GM18861 (cell line): ENCODE results near the gene DUS4L.
"Not testable (repeated sequence)": the region's sequence is repeated elsewhere in the genome, so short reads cannot be mapped to it uniquely, and the experiment has no call there.

Experiments
- ATAC-seq: cut with Tn5 transposase; IDR thresholded peaks from one replicate; pipeline ENCODE4 v1.9.1; 2021; ENCODE audit not compliant: unreplicated experiment

DUS4L gene, protein sequence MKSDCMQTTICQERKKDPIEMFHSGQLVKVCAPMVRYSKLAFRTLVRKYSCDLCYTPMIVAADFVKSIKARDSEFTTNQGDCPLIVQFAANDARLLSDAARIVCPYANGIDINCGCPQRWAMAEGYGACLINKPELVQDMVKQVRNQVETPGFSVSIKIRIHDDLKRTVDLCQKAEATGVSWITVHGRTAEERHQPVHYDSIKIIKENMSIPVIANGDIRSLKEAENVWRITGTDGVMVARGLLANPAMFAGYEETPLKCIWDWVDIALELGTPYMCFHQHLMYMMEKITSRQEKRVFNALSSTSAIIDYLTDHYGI

DNA sequence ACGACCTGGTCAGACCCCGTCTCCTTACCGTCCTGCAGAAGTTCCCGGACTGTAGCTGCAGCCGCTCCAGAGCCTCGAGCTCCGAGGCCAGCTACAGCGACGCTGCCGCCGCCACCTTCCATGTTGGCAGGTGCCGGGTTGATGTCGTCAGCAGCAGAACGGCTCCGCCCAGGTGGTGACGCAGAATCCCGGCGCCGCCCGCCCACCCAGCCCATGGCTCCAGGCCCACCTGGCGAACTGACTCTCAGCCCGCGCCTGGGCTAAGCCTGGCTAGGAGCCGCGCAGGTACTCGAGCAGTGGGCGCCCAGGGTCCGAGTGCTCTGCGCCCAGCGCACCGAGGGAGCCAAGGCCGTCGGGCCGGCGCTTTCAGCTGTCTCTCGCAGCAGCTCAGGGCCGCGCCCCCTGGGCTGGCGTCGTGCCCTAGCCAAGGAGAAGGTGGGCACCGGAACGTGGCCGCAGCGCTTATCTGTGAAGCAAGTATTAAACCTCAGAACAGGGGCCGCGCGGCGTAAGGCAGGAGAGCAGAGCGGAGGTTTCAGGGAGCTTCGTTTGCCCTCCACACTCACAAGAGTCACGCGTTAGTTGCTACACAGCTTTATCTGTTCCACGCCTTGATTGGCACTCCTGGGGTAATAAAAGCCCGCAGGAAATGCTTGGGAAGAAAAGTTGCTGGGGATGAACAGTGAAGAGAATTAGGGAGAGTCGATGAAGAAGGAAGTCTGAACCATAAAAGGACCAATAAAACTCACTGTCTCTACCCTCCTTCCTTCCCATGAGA is at the start of gene DUS4L, which contains the start of gene COG5:
TSS of gene DUS4L (plus strand) at position 197 of the 778 bp plus-strand sequence. CDS start 3,100 bp downstream, outside the sequence.
TSS of gene COG5 (minus strand) at position 146 of the 778 bp plus-strand sequence. CDS start at position 122, 24 bp downstream.
- ATAC-seq = peak; percentile 93

DNA sequence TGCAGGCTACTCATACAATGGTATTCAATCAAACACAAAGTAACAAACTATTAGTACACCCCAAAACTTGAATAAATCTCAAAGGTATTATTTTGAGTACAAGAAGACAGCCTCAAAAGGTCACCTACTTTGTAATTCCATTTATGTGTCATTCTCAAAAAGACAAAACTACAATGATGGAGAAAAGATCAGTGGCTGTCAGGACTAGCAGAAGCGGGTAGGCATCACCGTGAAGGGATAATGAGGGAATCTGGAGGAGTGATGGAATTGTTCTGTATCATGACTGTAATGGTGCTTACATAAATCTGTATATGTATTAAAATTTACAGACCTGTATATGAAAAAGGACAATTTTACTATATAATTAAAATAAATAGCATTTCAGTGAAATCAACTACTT is 37.1 kb upstream of the DUS4L start:
- ATAC-seq = no peak

DNA sequence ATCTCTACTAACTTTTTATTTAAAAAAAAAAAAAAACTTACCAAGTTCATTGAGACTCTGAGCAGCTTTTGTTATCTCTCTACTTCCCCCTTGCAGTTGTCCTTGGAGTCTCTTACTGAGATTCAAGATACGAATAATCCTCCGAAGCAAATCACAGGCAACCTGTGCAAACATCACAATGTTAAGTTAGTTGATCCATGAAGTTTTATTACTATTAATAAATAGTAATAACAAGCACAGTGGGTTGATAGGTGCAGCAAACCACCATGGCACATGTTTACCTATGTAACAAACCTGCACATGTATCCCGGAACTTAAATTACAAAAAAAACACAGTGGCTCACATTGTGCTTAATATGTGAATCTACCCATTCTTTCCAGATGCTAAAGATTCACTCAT is 36.6 kb upstream of the DUS4L start:
- no peak for ATAC-seq

DNA sequence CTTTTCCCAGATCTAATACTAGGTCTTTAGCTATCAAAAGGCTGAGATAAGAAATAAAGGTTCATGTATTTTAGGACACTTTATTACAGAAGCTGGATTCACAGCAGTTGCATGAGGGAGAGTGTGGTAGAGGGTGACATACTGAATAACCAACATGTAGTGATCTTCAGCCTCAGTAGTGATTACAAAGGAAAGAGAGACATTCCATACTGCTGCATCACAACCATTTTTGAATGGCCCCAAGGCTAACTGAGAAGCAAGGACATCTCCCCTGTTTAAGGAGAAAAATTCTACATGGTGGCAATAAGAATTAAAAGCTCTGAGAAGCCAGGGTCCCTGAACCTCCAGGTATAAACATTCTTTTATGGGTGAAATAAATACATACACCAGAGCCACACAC is 35.3 kb upstream of the DUS4L start:
- no peak for ATAC-seq

DNA sequence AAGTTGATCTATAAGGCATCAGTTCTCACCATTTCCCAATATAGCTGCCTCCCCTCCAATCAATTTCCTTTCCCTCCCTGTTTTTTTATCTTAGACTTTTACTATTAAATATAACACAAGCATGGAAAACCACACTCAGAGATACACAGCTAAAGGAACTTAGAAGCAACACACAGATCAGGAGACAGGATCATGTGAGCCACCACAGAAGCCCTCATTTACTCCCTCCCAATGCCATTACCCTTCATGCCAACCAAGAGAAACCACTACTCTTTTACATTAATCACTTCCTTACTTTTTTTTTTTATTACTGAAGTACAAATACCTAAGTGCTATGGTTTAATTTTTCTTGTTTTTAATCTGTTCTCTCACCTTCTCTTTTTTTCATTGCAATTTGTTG is 33.0 kb upstream of the DUS4L start:
- no peak for ATAC-seq

DNA sequence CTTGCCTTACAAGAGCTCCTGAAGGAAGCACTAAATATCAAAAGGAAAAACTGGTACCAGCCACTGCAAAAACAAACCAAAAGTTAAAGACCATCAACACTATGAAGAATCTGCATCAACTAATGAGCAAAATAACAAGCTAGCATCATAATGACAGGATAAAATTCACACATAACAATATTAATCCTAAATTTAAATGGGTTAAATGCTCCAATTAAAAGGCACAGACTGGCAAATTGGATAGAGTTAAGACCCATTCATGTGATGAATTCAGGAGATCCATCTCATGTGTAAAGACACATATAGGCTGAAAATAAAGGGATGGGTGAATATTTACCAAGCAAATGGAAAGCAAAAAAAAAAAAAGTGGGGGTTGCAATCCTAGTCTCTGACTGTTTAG is 29.6 kb upstream of the DUS4L start:
- ATAC-seq = no peak

DNA sequence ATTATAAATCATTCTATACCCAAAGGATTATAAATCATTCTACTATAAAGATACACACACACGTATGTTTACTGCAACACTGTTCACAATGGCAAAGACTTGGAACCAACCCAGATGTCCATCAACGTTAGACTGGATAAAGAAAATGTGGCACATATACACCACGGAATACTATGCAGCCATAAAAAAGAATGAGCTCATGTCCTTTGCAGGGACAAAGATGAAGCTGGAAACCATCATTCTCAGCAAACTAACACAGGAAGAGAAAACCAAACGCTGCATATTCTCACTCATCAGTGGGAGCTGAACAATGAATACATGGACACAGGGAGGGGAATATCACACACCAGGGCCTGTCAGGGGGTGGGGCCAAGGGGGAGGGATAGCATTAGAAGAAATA is 26.5 kb upstream of the DUS4L start:
- ATAC-seq = not testable (repeated sequence)

DNA sequence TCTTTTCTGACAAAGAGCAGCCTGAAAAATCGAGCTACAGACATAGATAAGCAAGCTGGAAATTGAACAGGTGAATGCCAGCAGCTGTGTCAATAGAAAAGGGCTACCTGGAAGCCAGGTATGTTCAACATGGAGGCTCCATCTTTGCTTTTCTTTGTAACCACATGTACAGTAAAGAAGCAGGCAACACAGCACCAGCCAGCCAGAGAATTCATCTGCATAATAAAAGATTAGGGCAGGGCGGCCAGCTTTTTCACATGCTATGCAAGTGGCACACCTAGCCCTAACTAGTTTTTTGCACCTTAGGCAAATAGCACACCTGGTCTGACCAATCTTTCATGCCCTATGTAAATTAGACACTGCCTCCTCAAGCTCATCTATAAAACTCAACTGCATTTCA is 25.8 kb upstream of the DUS4L start:
- ATAC-seq = no peak

DNA sequence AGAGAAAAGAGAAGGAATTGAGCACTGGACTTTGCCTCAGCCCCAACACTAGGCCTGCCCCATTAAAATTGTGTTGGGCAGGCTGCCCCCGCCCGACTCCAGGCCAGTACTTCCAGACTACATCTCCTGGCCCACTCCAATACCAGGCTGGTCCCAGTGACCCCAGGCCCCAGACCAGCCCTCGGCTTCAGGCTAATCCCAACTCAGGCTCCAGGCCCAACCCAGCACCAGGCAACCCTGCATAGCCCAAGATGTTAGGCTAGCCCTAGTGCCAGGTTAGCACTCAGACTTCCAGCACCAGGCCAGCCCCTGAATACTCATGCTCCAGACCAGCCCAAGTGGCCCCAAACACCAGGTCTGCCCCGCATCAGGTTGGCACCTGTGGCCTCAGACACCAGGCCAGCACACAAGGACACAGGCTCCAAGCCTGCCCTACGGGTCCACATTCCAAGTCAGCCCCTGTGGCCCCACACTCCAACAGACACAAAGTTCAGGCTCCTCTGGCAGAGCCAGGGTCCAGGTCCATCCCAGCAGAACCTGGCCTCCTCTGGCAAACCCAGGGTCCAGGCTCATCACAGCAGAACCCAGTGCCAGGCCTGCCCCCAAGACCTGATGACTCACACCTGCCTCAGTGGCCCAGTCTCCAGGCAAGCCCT is 20.3 kb upstream of the DUS4L start:
- no peak for ATAC-seq

DNA sequence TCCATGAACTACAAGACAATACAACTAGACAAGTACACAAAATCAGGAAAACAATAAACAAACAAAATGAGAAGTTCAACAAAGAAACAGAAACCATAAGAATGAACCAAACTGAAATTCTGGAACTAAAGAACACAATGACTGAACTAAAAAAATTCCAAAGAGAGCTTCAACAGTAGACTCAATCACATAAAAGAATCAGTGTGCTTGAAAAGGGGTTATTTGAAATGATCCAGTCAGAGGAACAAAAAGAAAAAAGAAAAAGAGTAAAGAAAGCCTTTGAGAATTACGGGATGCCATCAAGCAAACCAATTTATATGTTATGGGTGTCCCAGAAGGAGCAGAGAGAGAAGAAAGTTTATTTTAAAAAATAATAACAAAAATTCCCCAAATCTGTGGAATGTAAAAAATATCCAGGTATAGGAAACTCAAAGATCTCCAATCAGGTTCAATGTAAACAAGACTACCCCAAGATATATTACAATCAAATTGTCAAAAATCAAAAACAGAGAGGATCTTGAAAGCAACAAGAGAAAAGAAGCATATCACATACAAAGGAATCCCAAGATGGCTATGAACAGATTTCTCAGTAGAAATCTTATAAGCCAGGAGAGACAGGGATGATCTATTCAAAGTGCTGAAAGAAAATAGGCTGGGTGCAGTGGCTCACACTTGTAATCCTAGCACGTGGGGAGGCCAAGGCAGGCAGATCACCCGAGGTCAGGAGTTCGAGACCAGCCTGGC is 18.8 kb upstream of the DUS4L start:
- ATAC-seq = no peak

DNA sequence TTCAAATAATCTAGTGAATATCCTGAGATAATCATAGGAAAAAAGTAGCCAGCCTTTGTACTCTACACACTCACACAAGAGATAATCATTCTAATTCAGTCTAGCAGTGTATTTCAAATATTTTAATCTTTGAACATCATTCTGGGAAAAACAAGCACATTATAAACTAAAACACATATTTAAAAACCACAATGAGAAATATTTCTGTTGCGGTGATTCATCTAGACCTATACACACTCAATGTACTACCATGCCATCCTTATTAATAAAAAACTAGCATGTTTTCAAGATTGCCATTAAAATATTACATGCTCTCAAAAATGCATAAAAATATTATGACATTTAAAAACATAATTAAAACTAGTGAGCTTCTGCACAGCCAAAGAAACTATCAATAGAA is 11.8 kb upstream of the DUS4L start:
- ATAC-seq = no peak

DNA sequence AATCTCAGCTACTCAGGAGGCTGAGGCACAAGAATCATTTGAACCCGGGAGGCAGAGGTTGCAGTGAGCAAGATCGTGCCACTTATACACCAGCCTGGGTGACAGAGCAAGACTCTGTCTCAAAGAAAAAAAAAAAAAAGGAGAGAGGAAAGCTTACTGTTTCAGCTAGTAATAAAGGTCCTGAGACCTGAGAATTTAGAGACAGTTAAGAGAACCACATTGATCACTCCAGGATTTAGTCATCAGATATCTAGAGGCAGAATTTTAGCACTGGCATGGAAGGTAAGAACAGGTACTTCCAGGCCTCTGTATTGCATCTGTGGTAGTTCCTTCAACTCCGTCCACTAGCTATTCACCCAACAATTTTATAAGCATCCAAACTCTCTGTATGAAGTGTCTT is 7.9 kb upstream of the DUS4L start:
- ATAC-seq = no peak

DNA sequence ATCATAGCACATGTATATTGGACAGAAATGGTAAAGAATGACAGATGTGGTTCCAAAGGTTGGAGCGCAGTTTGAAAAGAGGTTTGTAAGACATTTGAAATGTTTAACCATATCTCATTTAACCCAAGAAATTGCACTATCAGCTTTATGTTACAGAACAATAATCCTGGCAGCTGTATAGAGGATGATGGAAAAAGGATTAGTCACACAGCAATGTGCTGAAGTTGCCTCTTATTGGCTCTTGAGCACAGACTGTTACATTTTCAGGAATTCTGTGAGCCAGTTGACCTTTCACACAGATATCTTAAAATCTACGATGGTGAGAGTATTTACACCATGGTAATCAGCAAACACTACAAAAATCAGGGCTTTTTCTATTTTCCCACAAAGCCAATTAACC is 3.9 kb upstream of the DUS4L start:
- no peak for ATAC-seq

DNA sequence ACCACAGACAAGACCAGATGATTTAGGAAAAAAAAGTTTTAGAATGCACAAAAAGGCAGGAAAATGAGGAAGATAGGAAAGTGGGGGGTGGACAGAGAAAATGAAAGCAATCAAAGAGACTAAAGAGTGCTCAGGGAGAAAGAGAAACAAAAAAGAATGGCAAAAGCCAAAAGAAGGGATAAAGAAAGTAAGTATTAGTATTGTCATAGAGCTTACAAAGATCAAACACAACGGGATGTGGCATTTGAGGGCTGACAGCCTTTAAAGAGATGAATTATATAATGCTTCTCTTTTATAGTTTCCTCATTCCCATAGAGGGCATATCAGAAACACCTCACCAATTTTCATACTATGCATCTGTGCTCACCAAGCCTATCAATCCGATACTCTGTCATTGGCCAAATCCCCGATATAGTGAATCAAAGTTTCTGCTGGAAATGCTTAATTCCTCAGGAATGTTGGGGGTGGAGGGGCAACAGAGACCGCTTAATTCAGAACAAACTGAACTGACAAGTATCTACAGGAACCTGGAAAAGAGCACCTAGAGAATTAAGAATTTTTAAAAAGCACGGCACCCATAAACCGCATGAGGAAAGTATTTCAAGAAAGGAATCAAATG is 2.8 kb upstream of the DUS4L start:
- no peak for ATAC-seq

DNA sequence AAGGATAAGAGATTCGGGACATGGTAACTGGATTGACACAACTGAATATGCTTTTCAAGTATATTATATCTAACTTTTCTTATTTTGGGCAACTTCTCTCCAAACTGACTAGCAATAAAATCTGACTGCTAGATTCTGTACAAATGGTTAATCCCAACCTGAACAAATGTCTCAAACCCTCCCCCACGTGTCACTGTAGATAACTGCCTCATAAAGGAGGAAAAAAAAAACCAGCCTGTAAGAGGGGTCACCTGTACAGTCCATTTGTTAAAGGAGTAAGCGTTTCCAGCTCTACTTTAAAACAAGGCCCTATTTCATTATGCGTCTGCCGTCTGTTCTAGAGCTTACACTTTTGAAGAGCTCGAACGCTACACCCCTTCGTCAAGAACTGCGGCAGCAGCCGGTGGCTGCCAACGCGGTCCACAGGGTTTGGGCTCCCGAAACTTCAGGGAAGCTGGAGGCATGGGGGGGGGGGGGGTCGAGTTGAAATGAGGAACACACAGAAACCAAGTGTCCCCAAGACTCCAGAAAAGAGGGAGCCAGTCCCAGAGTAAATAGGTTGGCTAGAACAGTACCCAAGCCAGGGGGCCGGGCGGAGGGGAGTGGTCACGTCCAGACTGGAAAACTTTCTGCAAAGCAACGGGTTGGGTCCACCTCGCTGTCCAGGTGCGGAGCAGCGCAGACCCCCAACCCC is 543 bp upstream of the DUS4L start:
- peak; percentile 33 for ATAC-seq

DNA sequence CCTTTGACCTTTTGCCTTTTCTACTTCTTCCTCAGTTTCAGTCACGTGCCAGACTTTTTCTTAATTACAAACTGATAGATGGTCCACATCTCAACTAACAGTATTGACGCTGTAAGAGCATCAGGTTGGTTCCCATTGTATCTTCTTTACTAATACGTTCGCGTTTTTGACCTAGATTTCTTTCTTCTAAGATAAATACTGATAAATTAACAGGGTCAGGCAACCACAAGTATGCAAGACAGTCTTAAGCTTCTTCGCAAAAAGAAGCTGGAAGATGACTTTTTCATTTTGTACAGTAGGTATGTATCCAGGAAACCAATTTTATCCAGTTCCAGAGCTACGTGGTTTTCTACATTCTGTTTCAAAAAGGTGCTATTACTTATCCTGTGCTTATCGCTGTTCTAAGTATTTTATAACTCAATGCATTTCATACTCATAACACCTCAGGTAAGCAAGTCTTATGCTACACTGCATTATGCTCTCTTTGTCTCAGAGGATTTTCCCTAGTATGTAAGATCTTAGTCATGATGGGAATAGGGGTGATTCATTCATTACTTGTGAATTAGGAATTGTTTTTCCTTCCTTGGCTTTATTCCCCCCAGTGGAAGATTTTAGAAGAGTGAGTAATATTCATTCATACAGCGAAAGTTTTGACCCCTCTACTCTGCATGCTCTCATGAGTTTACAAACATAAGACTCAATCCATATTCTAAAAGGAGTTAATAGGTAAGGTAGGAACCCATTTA is 955 bp downstream of the DUS4L start:
- ATAC-seq = no peak

DNA sequence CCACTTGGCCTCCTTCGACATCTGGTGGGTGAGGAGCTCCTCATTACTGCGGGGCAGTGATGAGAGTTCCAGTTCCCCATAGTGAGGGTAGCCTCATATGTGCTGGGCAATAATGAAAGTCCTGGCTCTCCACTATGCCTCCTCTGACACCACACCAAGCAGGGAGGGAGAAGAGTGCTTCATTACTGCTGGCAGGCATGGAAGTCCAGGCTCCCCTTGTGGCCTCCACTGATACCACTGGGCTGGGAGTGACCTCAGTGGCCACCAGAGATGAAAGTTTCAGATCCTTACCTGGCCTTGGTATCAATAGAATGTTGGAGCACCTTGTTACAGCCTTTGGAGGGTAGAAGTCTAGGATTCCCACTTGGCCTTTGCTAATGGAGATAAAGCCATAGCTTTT is 6.5 kb downstream of the DUS4L start:
- no peak for ATAC-seq

DNA sequence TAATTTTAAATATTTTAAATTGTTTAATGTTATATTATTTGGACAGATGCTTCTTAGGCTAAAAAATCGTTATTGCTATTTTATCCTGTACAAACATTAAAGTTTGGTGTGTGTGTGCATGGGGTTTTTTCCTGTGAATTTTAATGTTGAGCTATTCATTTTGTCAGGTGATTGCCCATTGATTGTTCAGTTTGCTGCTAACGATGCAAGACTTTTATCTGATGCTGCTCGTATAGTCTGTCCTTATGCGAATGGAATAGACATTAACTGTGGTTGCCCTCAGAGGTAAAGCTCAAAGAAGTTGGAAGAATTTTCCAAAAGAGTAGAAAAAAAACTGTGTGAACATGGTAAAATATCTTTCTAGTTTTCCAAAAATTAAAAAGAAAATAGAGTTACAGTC is 9.8 kb downstream of the DUS4L start:
- no peak for ATAC-seq

DNA sequence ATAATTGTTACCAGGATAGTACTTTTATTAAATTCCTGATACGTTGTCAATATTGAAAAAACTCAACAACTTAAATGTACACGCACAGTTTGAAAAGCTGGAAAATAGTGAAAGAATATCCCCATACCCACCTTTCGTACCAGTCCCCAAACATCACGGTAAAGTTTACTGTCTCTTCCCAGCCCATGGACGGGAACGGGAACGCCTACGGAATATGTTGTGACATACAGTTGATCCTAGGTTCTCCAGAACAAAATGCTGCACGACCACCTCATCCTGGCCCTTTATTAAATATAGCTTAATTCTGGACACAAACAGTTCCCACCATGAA is 15.7 kb downstream of the DUS4L start:
- ATAC-seq = no peak
